Measurements from ENCODE around the gene SCYL1. TPM values are rescaled to one million over a fixed set of nuclear protein-coding genes. Genes with fewer than 3 reads are reported as not detected.

The SCYL1 gene
- total RNA-seq, 1 donor from 2014 or later = 80.0 TPM

DNA sequence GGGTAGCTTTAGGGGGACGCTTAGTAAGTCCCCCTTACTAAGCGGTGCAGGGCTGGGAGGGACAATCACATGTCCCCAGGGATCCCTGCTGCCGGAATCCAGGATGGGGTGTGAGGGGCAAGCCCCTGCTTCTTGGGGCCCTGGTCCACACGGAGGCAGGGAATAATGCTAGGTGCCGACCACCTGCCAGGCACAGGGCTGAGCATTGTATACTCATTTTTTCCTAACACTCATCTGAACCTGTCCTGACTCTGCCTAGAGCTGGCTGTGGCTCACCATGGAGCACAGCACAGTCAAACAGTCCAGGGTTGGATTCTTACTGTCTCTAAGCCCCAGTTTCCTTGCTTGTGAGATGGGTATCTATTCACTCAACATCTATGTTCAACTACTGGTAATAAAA is 34.7 kb downstream of the SCYL1 start:
- peak overlapping the region; percentile 34 for H3K4me3 Mint-ChIP-seq (ENCODE audit: unreplicated experiment)
- peaks cover 8% of the 10 kb centered on the region for H3K9me3 Mint-ChIP-seq (ENCODE audit: unreplicated experiment)
- peaks cover 14% of the 10 kb centered on the region for H3K27me3 Mint-ChIP-seq (ENCODE audit: unreplicated experiment)
- H3K4me1 Mint-ChIP-seq (ENCODE audit: low read depth, unreplicated experiment) = peaks cover 11% of the 10 kb centered on the region
- no peak overlapping the region for H3K27ac Mint-ChIP-seq (ENCODE audit: unreplicated experiment)
- TF ChIP-seq, protein P1, sequence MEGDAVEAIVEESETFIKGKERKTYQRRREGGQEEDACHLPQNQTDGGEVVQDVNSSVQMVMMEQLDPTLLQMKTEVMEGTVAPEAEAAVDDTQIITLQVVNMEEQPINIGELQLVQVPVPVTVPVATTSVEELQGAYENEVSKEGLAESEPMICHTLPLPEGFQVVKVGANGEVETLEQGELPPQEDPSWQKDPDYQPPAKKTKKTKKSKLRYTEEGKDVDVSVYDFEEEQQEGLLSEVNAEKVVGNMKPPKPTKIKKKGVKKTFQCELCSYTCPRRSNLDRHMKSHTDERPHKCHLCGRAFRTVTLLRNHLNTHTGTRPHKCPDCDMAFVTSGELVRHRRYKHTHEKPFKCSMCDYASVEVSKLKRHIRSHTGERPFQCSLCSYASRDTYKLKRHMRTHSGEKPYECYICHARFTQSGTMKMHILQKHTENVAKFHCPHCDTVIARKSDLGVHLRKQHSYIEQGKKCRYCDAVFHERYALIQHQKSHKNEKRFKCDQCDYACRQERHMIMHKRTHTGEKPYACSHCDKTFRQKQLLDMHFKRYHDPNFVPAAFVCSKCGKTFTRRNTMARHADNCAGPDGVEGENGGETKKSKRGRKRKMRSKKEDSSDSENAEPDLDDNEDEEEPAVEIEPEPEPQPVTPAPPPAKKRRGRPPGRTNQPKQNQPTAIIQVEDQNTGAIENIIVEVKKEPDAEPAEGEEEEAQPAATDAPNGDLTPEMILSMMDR (IDR thresholded peaks at IDR 0.05; ENCODE audit: partially characterized antibody, unreplicated experiment) = no peak
- no peak for DNase-seq
- no peaks in the 10 kb centered on the region for H3K36me3 Mint-ChIP-seq (ENCODE audit: unreplicated experiment)

DNA sequence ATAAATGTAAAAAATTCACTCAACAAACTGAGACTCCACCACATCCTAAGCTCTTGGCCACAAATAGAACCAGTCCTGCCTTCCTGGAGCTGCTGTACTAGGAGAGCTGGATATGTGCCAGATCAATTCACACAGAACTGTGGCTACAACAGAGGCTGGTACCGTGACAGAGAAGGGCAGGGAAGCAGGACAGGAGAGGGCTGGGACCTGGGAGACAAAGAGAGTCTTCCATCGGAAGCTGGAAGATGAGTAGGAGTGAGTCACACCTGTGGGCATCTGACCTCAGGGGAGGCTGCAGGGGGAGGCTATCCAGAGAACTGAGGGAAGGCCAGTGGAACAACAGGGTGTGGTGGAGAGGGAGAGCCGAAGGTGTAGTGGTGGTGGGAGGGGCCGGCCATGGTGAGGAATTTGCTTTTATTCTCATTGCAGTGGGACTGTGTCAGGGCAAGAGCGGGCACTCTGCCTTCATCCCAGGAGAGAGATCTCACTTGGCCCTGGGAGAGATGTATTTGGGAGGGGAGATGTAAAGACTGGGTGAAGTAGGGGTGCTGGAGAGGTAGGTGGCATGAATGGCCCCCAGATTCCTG is 35.2 kb downstream of the SCYL1 start:
- DNase-seq = no peak
- peak overlapping the region; percentile 59 for H3K4me3 Mint-ChIP-seq (ENCODE audit: unreplicated experiment)
- TF ChIP-seq, protein P1 (IDR thresholded peaks at IDR 0.05; ENCODE audit: partially characterized antibody, unreplicated experiment) = no peak
- no peaks in the 10 kb centered on the region for H3K36me3 Mint-ChIP-seq (ENCODE audit: unreplicated experiment)
- peaks cover 8% of the 10 kb centered on the region for H3K9me3 Mint-ChIP-seq (ENCODE audit: unreplicated experiment)
- peaks cover 10% of the 10 kb centered on the region for H3K4me1 Mint-ChIP-seq (ENCODE audit: low read depth, unreplicated experiment)
- H3K27ac Mint-ChIP-seq (ENCODE audit: unreplicated experiment) = no peak overlapping the region
- peaks cover 14% of the 10 kb centered on the region for H3K27me3 Mint-ChIP-seq (ENCODE audit: unreplicated experiment)

DNA sequence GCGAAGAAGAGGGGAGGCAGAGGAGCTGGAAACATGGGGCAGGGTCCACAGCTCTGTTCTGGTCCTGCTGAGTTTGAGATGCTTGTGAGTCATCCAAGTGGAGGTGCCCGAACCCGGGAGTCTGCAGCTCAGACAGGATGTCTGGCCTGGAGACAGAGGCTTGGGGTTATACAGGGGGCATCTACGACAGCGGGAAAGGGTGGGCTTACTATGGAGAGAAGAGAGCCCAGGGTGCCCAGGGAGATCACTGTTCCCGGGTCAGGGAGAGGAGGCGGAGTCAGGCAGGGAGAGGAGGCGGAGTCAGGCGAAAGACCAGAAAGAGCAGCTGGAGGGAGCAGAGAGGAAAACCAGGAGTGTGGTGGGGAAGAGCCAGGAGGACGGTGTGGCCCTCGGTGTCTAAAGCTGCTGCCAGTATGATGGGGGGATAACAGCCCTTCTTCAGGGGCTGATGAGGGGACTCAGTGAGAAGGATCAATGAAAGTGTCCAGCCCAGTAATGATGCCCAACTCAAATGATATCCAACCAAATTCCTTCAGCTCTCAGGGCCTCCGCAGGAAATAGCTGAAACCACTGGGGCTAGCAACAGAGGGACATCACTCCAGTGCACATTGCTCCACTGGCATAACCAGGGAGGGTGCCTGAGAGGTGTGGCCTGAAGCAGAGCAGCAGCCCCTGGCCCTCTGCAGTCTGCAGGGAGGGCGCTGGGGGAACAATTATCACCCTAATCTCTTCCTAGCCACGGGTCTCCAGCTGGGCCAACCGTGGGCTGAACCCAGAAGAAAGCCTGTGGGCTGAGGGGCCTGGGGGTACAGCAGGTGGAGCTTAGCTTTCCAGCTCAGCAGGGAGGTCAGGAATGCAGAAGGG is 35.9 kb downstream of the SCYL1 start:
- Mint-ChIP-seq H3K4me1 (ENCODE audit: low read depth, unreplicated experiment) (peaks cover 6% of the 10 kb centered on the region), H3K36me3 (ENCODE audit: unreplicated experiment) (no peaks in the 10 kb centered on the region), H3K4me3 (ENCODE audit: unreplicated experiment) (peak overlapping the region; percentile 59), H3K9me3 (ENCODE audit: unreplicated experiment) (peaks cover 8% of the 10 kb centered on the region), H3K27ac (ENCODE audit: unreplicated experiment) (no peak overlapping the region), H3K27me3 (ENCODE audit: unreplicated experiment) (peaks cover 14% of the 10 kb centered on the region)
- TF ChIP-seq, protein P1 (IDR thresholded peaks at IDR 0.05; ENCODE audit: partially characterized antibody, unreplicated experiment) = no peak
- DNase-seq = peak; percentile 68

DNA sequence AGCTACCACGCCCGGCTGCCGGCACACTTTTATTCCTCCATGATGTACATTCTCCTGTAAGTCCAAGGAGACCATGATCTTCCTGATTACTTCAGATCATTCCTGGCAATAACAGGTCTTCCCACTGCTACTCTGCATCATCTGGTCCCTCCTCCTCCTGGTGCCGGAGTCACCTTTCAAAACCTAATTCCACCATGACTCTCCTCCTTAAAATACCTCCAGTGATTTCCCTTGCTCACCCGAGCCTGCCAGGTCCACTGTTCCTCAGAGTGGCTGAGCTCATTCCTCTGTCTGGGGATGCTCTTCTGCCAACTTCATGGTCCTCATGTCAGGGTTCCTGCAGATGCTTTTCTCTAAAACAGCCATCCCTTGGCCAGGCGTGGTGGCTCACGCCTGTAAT is 37.1 kb downstream of the SCYL1 start:
- Mint-ChIP-seq H3K36me3 (ENCODE audit: unreplicated experiment) (no peaks in the 10 kb centered on the region), H3K4me3 (ENCODE audit: unreplicated experiment) (peak overlapping the region; percentile 40), H3K9me3 (ENCODE audit: unreplicated experiment) (peaks cover 4% of the 10 kb centered on the region), H3K27ac (ENCODE audit: unreplicated experiment) (peak overlapping the region; percentile 50), H3K4me1 (ENCODE audit: low read depth, unreplicated experiment) (peaks cover 3% of the 10 kb centered on the region), H3K27me3 (ENCODE audit: unreplicated experiment) (peaks cover 9% of the 10 kb centered on the region)
- TF ChIP-seq, protein P1 (IDR thresholded peaks at IDR 0.05; ENCODE audit: partially characterized antibody, unreplicated experiment) = no peak
- DNase-seq = no peak

DNA sequence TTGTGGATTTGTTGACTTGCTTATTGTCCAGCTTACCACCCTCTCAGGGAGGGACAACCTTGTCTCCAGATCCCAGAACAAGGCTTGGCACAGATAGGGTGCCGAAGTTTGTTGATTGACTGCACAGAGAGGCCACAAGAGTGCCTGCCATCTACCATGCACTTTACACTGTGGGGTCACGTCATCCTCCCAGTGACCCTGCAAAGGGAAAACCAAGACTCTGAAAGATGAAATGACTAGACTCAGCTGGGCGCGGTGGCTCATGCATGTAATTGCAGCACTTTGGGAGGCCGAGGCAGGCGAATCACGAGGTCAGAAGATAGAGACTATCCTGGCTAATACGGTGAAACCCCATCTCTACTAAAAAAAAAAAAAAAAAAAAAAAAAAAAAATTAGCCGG is 37.9 kb downstream of the SCYL1 start:
- no peaks in the 10 kb centered on the region for H3K36me3 Mint-ChIP-seq (ENCODE audit: unreplicated experiment)
- peaks cover 3% of the 10 kb centered on the region for H3K4me1 Mint-ChIP-seq (ENCODE audit: low read depth, unreplicated experiment)
- DNase-seq = no peak

More for the DNA sequence above, 37.9 kb downstream of the SCYL1 start:
- no peak overlapping the region for H3K4me3 Mint-ChIP-seq (ENCODE audit: unreplicated experiment)
- H3K27me3 Mint-ChIP-seq (ENCODE audit: unreplicated experiment) = peaks cover 5% of the 10 kb centered on the region
- TF ChIP-seq, protein P1 (IDR thresholded peaks at IDR 0.05; ENCODE audit: partially characterized antibody, unreplicated experiment) = no peak
- H3K9me3 Mint-ChIP-seq (ENCODE audit: unreplicated experiment) = peaks cover 4% of the 10 kb centered on the region
- no peak overlapping the region for H3K27ac Mint-ChIP-seq (ENCODE audit: unreplicated experiment)

Measured in glutamatergic neuron (in vitro differentiated cells).